ACHN (cell line): ENCODE results near the gene TIAL1.
"Not testable (repeated sequence)": the region's sequence is repeated elsewhere in the genome, so short reads cannot be mapped to it uniquely, and the experiment has no call there.

ENCODE experiments used
- DNase-seq: peaks from one replicate; pipeline ENCODE4 v3.0.0-alpha.2; 2015
- in situ Hi-C: cut with HindIII; loops from 2 replicates; pipeline ENCODE4 v1.10.0; 2017; ENCODE audit warnings: low sequenced_read_pairs, low pct_ligation_motif_present, low pct_unique_long_range_greater_than_20kb

TIAL1 gene, protein sequence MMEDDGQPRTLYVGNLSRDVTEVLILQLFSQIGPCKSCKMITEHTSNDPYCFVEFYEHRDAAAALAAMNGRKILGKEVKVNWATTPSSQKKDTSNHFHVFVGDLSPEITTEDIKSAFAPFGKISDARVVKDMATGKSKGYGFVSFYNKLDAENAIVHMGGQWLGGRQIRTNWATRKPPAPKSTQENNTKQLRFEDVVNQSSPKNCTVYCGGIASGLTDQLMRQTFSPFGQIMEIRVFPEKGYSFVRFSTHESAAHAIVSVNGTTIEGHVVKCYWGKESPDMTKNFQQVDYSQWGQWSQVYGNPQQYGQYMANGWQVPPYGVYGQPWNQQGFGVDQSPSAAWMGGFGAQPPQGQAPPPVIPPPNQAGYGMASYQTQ

GRCh38 chr10:119596537-119597404 is at the start of gene TIAL1:
TIAL1 (minus strand) TSS chr10:119596964; CDS start chr10:119596465, 499 bp downstream.
- peak; percentile 99 for DNase-seq
- in situ Hi-C loops = no loop called here

DNA sequence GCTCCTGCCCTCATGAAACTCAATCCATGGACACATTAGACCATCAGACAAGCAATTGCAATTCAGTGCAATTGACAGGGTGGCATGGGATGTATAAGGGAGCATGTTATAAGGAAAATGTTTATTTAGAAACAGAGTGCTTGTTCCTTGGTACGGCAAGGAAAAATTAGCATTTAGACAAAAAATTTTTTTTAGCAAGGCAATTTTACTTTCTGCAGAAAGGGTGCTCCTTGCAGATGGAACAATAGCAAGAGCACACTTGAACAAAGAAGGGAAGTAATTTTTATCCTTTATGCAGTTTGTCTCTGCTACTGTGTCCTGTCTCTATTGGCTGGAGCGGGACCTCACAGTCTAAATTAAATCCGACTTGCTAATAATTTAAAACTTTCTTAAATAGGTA is 48.2 kb upstream of the TIAL1 start:
- in situ Hi-C loops = no loop called here
- DNase-seq = no peak

DNA sequence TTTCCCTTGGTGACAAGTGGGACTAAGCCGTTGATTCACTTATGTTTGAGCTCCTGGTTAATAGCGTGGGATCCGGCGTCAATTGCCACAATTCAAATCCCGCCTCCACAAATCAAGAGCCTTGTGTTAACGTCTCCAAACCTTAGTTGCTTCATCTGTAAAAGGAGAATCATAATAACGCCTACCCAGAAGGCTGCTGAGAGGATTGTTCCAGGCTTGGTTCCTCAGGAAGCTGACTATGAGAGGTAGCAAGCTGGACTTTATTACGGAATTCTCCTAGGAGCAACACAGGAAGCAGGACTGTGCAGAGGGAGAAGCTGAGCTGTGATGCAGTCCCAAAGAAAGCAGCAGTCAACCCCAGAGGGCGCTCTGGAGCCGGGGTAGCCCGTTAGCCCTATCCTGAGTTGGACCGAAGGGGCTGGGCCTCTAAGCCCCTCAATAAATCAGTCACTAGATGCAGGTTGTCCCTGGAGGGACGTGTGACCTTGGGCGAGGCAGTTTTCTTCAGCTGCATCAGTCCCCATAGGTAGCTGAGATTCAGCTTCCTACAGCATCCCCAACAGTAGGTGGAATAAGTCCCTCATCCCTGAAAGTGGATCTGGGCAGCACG is 47.5 kb upstream of the TIAL1 start:
- DNase-seq = no peak
- in situ Hi-C loops = no loop called here

- DNase-seq = no peak
- in situ Hi-C loops = no loop called here
Observed at GRCh38 chr10:119643306-119644204, 46.8 kb upstream of the TIAL1 start.

DNA sequence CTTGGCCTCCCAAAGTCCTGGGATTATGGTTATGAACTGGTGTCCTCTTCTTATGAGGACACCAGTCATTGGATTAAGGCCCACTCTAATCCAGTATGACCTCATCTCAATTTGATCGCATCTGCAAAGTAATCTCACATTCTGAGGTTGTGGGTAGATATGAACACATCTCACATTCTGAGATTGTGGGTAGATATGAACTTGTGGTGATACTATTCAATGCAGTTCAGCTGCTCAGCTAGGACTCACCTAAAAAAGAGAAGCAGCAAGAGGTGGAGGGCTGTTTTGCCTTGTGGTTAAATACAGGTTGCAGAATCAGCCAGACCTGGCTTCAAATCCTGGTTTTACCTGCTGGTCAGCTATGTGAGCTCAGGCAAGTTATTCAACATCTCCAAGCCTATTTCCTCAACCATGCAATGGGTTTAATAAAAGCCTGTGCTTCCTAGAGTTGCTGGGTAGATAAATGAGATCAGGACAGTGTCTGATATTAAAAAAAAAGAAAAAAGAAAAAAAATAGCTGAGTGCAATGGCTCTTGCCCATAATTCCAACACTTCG is 45.9 kb upstream of the TIAL1 start:
- in situ Hi-C loops = no loop called here
- DNase-seq = no peak

DNA sequence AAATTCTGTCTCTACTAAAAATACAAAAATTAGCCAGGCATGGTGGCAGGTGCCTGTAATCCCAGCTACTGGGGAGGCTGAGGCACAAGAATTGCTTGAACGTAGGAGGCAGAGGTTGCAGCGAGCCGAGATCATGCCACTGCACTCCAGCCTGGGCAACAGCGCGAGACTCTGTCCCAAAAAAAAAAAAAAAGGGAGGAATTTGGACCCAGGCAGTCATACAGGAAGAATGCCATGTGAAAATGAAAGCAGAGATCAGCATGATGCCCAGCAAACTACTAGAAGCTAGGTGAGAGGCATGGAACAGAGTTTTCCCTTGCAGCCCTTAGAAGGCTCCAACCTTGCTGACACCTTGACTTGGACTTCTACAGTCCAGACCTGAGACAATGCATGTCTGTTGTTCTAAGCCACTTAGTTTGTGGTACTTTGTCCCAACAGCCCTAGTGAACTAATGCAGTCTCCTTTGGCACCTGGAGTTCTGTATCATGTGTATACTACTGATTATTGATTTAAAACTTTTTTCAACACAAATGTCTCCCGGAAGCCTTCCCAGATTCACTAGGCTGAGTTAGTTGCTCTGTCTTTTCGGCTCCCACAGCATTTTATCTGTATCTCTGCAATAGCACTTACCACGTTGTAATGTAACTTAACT is 44.2 kb upstream of the TIAL1 start:
- DNase-seq = no peak
- in situ Hi-C loops = no loop called here

- in situ Hi-C loops = no loop called here
- DNase-seq = no peak
Observed at GRCh38 chr10:119640384-119640783, 43.6 kb upstream of the TIAL1 start.

- DNase-seq = no peak
Observed at GRCh38 chr10:119638982-119639381, 42.2 kb upstream of the TIAL1 start.

DNA sequence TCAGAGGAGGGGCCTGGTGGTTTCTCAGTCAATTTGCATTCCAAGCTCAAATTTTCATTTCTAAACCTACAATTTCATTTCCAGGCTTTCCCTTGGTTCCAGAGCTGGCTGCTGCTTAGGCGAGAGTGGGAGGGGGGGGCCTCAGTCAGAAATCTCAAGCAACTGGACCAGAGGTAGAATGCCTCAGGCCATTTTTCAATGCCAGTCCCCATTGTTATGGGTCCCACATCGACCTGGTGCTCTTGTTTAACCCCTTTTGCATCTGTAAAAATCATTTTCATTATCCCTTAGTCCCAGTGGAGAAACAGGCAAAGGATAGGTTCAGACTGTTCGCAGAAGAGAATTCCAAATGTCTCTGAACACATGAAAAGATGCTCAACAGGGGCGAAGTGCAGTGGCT is 40.9 kb upstream of the TIAL1 start:
- DNase-seq = no peak
- in situ Hi-C loops = no loop called here

More at GRCh38 chr10:119638982-119639381, 42.2 kb upstream of the TIAL1 start:
- in situ Hi-C loops = no loop called here

DNA sequence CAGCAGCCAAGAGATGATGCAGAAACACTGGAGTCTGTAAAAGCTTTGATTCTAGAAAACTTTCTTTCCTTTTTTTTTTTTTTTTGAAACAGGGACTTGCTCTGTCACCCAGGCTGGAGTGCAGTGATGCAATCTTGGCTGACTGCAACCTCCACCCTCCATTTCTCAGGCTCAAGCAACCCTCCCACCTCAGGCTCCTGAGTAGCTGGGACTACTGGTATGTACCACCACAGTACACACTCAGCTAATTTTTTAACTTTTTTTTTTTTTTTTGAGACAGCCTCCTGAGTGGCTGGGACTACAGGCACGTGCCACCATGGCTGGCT is 37.4 kb upstream of the TIAL1 start:
- in situ Hi-C loops = no loop called here

DNA sequence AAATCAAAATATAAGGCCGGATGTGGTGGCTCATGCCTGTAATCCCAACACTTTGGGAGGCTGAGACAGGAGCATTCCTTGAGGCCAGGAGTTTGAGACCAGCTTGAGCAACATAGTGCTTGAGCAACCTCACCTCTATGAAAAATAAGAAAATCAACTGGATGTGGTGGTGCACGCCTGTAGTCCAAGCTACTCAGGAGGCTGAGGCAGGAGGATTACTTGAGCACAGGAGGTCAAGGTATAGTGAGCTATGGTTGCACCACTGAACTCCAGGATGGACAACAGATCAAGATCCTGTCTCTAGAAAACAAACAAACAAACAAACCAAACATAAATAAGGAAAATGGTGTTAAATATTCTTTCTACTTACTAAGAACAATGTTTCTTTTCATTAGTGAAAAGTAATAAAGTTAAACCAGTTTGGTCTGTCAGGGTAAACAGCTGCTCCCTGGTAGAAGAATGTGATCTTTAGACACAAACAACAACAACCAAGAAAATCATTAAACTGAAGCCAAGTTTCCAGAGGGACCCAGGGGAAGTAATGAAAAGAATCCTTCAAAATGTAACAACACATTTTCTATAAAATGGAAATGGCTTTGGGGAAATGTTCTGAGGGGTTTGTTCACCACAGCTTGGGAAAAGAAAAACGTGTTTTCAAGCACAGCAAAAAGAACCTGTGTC is 36.9 kb upstream of the TIAL1 start:
- in situ Hi-C loops = no loop called here
- no peak for DNase-seq

More for the DNA sequence above, 37.4 kb upstream of the TIAL1 start:
- no peak for DNase-seq

- DNase-seq = no peak
- in situ Hi-C loops = no loop called here
Observed at GRCh38 chr10:119630300-119630699, 33.5 kb upstream of the TIAL1 start.

DNA sequence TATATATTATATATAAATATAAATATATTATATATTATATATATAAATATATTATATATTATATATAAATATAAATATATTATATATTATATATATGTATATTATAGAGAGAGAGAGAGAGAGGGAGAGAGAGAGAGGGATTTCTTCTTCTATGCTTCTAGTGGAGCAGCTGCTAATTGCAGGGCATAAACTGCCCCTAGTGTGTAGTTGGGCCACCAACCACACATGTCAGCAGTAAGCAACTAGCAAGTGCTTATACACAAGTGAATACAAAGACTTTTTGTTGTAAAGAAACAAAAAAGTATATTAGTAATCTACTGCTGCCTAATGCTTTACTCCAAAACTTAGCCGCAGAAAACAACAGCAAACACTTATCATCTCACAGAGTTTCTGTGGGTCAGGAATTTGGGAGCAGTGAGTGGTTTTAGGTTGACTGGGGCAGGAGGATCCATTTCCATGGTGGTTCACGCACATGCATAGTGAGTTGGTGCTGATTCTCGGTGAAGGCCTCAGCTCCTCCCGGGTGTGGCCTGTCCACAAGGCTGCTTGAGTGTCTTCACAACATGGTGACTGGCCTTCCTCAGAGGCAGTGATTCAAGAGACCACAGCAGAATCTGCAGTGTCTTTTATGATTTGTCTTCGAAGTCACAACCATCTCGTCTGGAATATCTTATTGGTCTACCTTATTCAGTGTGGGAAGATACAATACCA is 29.0 kb upstream of the TIAL1 start:
- no peak for DNase-seq
- in situ Hi-C loops = no loop called here

DNA sequence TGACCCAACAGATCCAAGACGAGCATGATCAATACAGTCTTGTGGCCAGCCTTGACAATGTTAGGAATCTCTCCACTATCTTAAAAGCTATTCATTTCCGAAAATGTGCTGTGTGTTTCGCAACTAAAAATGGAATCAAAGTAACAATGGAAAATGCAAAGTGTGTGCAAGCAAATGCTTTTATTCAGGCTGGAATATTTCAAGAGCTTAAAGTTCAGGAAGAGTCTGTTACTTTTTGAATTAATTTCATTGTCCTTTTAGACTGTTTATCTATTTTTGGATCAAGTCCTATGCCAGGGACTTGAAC is 24.3 kb upstream of the TIAL1 start:
- in situ Hi-C loops = no loop called here
- no peak for DNase-seq

DNA sequence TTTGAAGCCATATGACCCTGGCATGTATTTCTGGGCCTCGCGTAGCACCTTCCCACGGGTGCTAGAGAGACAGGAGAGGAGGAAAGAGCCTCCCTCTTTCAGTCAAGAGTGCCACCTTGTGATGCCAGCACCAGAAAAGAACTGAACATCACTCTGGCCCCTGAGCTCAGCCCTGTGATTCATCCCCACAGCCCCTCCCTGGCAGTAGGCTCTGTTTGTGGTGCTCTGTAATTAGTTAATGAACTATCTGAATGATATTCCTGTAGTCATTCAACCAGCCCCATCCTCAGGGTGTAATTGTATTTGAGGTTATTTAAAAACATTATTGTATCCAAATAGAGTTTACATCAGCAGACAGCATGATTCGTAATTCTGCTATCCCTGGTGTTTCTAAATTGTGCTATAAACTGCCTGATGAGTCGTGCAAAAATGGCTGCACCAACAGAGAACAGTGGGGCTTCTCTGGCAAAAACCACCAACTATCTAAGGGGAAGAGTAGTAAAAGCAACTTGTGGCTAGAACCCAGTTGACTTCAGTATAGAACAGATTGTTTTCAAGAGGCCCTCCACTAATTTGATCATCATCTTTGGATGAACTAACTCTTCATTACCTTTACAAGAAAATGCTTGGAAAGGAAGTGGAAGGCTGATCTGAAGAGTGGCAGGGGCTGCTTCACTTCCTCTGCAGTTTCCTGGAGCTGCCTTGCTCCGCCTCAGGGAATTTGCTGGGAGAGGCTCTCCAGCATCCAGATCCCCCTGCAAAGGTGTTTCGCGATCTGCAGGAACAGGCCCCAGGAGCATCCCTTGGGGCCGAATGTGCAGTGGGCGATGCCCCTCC is 23.7 kb upstream of the TIAL1 start:
- in situ Hi-C loops = no loop called here
- DNase-seq = peak; percentile 27

- in situ Hi-C loops, DNase-seq: not testable (repeated sequence)
Observed at GRCh38 chr10:119619811-119620210, 23.0 kb upstream of the TIAL1 start.
